NAMALWA (cell line): ENCODE data around the gene EZH2.
A peak's percentile ranks its signal among the peaks of the same experiment; 100 is the strongest.

ENCODE experiments used
- DNase-seq: peaks from one replicate; pipeline ENCODE4 v3.0.0-alpha.2; 2015; ENCODE audit warnings: low spot score

EZH2 gene

DNA sequence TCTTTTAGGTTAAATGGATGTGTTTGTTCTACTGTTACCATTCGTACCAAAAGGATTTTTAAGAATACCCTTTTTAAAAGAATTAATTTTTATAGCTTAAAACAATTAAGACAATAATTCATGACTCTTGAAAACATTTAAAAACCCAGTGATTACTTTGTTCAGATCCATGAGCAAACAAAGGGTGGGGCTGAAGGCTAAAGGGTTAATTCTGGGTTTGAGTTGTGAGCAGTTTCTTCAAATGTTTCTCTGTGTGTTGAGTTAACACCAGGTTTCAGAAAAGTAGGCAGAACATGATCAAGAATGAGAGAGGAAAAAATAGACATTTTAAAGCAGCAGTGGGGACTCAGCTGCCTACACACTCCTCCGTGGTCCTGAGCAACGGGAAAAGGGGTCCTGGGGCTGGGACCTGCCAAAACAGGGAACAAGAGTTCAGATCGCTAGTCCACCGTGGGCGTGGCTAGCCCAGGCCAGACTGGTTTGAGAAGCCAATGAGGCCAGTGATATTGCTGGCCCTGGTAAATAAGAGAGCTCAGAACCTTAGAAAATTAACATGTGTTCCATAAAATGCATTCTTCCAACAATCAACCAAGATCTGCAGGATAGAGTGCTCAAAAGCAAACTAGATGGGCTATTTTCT lies 14.9 kb upstream of the EZH2 start:
- no peak for DNase-seq

DNA sequence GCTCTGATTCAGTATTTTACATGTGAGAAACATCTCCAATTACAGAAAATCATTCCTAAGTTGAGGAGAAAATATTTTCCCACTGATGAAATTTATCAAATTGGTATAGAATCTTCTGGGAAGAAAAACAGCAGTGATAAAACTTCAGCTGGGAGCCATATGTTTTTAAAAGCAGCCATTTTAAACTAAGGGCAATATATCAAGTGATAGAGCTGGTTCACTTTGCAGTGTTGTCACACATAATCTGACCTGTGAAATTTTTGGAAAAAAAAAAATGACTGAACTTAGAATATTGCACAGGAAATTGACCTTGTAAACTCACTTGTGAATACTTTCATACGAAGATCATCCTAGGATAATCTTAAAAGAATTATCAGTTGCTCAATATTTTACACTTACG lies 10.5 kb upstream of the EZH2 start:
- no peak for DNase-seq

DNA sequence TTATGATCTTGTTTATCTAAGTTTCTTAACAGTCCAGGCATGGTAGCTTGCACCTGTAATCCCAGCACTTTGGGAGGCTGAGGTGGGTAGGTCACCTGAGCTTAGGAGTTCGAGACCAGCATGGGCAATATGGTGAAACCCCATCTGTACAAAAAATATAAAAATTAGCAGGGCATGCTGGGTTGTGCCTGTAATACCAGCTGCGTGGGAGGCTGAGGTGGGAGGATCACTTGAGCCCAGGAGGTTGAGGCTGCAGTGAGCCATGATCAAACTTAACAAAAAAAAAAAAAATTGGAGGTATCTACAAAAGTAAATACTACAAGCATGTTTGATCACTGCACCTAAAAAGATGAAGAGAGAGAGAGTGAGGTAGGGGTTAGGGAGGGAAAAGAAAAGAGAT lies 9.0 kb upstream of the EZH2 start:
- DNase-seq = no peak

DNA sequence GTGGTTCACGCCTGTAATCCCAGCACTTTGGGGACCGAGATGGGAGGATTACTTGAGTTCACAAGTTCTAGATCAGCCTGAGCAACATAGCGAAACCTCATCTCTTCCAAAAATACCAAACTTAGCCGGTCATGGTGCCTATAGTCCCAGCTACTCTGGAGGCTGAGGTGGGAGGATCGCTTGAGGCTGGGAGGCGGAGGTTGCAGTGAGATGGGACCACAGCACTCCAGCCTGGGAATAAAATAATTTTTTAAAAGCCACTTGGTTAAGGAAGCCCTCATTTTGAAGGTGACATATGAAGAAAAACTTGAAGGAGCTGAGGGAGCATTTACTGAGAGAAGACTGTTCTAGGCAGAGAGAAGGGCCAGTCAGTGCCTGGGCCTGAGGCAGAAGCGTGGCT lies 4.2 kb upstream of the EZH2 start:
- DNase-seq = no peak

DNA sequence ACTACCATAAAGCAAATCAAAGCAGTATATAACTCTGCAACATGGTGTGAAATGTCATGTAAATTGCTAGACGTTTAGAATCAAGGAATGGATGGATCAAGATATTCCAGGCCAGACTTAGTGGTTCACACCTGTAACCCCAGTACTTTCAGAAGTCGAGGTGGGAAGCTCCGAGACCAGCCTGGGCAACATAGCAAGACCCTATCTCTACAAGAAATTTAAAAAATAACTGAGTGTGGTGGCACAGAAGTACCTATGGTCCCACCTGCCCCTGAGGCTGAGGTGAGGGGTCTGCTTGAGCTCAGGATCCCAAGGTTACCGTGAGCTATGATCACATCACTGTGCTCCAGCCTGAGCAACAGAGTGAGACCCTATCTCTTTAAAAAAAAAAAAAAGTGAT lies 2.8 kb upstream of the EZH2 start:
- no peak for DNase-seq

DNA sequence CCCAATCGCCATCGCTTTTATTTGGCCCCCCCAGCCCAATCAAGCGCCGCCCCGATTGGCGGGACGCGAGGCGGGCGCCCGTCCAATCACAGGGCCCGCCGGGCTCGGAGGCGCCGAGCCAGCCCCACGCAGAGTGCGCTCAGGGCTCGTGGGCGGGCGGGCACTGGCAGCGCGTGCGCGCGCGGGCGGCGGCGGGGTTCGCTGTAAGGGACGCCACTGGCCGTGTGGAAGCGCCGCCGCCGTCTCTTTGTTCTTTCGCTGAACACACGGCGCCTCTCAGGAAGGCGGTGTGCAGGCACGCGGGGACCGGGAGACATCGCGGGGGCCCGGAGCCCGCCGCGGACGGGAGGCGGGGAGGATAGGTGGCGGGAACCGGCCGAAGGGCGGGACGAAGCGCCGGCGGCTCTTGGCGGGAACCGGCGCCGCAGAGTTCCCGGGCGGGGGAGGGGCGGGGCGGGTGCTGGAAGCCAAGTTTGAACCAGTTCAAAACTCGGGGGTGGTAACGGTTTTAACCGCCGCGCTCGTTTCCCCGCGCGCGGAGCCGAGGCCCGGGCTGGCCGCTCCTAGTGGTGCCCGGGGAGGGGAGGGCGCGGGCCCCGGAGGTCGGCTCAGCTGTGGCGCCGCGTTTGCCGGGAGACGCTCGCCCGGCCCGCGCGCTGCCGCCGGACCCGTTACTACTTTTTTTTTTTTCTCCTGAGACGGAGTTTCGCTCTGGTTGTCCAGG lies 370 bp upstream of the EZH2 start:
- DNase-seq = peak; percentile 97

DNA sequence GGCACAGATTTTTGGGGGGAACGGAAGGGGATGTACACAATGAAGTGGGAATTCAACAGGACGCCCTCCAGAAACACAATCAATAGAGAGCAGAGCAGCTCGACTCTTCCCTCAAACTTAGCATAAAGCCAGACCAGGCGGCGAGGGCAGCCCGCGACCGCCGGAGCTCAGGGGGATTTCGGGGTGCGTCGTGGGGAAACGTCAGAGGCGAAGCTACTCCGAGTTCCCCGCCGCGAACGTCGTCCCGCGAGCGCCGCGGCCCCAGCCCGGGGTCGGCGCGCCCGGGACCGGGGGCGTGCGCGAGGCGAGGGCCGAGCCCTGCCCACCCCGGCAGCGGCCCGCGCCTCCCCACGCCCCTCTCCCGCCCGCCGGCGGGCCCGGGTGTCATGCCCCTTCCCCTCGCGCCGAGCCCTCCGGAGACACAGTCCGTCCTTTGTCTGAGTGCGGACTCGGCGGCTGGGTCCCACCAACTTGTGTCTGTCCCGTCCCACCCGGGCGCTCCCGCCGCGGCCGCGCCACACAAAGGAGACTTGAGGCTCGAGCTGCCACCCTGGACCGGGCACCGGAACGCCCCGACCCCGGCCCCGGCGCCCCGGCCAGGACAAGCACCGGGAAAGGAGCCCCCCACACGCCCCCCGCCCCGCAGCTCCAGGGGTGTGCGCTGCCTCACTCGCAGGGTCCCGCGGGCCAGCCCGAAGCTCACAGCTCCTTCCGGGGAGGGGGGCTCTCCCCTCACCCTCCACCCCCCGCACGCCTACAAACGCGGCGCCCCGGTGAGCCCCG lies 634 bp downstream of the EZH2 start:
- peak; percentile 71 for DNase-seq

DNA sequence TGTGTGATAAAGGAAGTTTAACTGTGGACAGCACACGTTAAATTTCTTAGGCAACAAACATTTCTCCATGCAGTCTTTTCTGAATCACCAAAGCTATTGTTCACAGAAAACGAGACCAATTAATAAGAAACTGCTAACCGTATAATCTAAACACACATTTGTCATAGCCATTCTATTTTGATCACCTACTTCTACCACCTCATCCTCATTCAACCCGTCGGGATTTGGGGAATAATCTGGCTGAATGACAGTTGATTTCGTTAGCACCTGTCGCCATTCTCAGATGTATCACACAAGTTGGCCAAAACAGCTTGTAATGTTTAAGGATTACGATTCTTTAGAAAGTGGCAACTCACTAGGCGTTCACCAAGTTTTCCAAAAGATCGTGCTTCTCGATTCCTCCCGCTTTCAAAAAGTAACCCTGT lies 1.2 kb downstream of the EZH2 start:
- no peak for DNase-seq

DNA sequence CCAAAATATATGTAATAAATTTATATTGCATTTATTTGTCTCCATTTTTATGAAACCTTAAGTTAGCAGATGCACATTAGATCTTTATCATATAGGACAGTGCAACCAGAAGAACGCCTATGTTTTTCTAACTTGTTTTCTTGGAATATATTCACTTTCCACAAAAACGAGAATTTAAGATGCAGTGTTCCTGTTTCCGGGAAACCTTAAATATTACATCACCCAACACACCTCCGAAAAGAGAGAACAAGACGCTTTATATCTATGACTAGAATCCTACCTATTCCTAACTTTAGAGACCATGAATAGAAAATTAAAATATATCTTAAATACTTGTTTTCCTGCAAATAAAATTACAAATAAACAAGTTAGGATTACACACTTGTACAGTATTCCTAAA lies 1.9 kb downstream of the EZH2 start:
- no peak for DNase-seq

DNA sequence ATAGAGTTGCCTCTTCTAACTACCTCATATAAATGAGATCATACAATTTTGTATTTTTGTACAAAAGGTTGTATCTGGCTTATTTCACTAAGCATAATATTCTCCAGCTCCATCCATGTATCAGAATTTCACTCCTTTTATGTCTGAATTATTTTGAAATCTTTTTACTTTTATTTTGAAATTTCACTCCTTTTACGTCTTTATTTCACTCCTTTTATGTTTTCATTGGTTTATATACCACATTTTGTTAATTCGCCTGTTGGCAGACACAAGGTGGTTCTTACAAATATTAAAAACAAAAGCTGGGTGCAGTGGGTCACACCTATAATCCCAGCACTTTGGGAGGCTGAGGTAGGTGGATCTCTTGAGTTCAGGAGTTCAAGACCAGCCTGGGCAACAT lies 5.8 kb downstream of the EZH2 start:
- DNase-seq = no peak

DNA sequence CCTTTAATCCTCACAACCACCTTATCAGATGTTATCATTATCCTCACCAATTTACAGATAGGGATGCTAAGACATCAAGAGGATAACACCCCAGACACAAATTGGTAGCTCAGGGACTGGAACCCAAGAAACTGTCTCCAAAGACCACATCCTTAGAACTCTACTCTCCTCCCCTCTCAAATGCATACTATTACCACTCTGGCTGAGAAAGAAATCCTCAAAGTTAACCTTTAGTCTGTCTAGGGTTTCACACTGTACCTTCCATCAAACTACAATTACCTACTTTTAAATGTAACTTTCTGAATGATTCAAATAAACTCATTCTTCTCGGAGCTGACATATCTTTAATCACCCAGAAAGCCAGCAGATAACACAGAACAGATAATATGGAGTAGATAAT lies 6.6 kb downstream of the EZH2 start:
- DNase-seq = no peak

DNA sequence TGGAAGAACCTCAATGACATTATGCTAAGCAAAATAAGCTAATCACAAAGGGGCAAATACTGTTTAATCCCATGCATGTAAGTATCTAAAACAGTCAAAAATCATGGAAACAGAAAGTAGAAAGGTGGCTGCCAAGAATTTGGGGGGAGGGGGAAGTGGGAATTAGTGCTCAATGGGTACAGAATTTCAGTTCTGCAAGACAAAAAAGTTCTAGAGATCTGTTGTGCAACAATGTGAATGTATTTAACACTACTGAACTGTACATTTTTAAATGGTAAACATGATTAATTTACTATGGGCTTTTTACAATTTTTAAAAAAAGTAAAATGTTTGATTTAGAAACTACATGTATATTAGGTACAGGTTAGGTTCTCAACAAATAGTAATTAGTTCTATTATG lies 11.9 kb downstream of the EZH2 start:
- no peak for DNase-seq

DNA sequence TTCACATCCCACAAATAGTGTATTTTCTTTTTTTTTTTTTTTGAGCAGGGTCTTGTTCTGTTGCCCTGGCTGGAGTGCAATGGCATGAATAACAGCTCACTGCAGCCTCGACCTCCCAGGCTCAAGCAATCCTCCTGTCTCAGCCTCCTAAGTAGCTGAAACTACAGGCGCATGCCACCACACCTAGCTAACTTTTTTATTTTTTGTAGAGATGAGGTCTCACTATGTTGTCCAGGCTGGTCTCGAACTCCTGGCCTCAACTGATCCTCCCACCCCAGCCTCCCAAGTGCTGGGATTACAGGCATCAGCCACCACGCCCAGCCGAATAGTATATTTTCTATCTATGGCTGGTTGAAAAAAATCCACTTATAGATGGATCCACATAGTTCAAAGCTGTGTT lies 12.5 kb downstream of the EZH2 start:
- no peak for DNase-seq

DNA sequence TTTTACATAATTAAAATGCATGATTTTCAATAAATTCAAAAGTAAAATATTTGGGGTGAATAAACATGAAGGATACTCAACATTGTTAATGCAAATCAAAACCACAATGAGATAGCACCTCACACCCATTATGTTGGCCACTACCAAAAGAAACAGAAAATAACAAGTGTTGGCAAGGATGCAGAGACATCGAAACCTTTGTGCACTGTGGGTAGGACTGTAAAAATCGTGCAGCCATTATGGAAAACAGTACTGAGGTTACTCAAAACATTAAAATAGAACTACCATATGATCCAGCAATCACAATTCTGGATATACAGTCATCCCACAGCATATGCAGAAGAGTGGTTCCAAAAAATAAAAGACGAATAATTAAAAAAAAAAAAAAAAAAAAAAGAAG lies 13.1 kb downstream of the EZH2 start:
- DNase-seq = no peak

DNA sequence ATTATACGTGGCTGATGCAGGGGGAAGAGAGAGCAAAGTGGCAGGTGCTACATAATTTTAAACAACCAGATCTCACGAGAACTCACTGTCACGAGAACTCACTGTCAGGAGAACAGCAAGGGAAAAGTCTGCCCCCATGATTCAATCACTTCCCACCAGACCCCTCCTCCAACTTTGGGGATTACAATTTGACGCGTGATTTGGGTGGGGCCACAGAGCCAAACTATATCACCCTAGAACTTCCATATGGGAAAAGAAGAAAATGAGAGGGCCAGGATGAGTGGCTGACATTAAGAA lies 15.8 kb downstream of the EZH2 start:
- DNase-seq = peak; percentile 78

DNA sequence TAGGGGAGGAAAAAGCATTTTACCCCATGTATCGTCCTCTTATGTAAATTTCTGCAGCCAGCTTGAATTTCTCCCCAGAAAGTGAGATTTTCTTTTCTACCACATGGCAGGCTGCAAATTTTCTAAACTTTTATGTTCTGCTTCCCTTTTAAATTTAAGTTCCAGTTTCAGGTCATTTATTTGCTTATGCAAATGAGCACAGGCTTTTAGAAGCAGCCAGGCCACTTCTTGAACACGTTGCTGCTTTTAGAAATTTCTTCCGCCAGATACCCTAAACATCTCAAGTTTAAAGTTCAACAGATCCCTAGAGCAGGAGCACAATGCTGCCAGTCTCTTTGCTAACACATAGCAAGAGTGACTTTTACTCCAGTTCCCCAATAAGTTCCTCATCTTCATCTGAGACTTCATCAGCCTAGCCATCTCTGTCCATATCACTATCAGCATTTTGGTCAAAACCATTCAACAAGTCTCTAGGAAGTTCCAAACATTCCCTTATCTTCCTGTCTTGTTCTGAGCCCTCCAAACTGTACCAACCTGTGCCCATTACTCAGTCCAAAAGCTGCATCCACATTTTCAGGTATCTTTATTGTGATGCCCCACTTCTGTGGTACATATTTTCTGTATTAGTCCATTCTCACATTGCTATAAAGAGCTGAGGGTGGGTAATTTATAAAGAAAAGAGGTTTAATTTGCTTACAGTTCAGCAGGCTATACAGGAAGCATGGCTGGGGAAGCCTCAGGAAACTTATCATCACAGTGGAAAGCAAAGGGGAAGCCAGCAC lies 16.3 kb downstream of the EZH2 start:
- DNase-seq = peak; percentile 88

DNA sequence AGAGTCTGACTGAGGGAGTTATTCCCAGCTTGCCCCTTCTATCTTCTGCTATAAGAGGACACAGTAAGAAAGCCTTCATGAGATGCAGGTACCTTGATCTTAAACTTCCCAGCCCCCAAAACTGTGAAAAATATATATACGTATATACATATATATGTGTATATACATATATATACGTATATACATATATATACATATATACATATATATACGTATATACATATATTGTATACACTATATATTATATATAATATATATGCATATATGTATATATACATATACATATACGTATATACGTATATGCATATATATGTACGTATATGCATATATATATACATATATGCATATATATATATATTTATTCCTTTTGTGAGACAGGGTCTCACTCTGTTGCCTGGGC lies 17.7 kb downstream of the EZH2 start:
- DNase-seq = no peak

DNA sequence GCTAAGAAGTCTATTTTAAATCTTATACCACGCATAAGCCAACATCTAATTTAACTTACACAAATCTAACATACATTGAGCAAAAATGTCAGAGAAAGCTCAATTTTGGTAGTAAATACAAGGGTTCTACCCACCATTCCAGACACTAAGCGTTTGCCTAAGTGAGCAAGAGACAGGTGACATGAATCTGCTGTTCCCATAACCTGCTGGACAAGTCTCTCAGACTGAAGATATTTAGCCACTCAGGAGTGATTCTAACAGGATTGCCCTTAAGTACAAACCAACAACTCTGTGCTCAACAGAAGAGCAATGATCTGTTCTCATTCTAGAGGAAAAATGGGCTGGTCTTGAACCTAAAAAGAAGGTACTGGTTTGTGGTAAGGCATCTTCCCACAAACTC lies 18.8 kb downstream of the EZH2 start:
- DNase-seq = no peak

DNA sequence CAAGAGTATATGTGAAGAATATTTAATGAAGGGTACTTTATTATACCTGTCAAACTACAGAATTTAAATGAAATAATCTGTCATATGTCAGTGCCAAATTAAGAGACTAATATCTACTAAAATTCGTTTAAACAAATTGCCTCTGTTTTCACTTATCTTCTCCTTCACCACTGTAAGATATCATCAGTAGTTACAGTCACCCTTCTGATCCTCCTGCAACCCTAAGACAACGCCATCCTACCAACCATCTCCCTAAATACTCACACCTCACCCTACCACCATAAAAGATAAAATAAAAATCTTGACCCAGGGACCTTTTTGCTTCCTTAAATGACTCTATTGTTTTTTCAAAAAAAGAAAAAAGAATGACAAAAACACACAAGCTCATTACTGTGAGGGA lies 20.8 kb downstream of the EZH2 start:
- no peak for DNase-seq

DNA sequence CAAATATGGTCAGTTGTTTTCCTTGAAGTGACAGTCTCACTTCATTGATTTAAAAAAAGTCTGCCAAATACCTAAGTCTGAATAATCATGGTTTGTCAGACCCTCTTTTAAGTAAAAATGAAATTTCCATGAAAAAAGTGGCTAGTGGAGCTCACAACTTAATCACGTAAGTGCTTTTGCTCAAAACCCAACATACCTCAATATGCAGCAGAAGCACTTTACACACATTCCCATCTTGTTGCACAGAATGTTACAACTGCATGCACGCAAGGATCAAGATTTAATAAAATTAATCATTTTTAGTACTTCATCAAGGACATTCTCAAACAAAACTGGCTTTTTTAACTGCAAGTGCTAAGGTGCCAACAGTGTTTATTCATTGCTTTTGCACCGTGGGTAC lies 21.6 kb downstream of the EZH2 start:
- DNase-seq = no peak

DNA sequence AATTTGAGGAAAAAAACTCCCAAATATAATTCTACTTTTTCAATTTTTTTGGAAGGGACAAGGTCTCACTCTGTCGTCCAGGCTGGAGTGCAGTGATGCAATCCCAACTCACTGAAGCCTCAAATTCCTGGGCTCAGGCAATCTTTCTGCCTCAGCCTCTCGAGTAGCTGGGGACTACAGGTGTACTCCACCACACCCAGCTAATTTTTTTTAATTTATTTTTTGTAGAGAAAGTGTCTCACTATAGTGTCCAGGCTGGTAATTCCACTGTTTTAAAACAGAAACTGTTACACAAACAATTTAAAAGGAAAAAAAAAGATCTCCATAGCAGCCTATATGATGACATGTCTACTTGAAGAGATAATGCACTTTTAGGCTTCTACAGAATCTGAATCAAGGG lies 25.6 kb downstream of the EZH2 start:
- DNase-seq = no peak

DNA sequence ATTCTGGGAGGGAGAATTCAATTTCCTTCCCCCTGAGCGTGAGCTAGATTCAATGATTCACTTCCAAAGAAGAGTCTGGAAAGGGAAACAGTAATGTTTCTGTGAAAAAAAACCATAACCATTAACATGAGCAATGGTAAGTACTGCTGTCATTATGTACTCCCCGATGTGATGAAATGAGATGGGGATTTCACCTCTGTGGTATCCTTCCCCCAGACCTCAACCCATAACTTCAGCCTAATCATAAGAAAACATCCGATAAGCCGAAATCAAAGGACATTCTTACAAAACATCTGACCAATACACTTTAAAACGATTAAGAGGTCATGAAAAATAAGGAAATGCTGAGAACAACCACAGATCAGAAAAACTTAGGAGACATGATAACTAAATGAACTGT lies 27.2 kb downstream of the EZH2 start:
- no peak for DNase-seq

DNA sequence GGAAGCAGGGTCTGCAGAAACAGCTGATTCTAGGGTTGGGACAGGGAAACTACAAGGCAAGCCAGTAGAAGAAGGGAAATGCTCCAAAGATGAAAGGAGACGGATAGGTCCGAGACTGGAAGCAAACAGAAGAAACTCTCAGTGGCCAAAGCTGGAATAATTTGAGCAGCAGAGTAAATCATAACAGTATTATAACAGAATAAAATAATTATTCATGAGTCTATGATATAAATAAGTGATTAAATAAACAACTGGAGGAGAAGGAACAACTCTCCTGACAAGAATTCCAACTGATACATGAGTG lies 27.6 kb downstream of the EZH2 start:
- DNase-seq = no peak
